Measurements from ENCODE around the gene NENF. TPM values are rescaled to one million over a fixed set of nuclear protein-coding genes. Genes with fewer than 3 reads are reported as not detected.

The NENF gene
- total RNA-seq, 1 experiment from 2014 or later, result 72.4 TPM

GRCh38 chr1:212423879-212424278 is 8.8 kb upstream of the NENF start:
- POLR2A ChIA-PET, result no interaction called here
- intact Hi-C loops (cut with micrococcal nuclease; ENCODE audit: unreplicated experiment), result no loop called here
- CTCF ChIA-PET, result no interaction called here
- Histone ChIP-seq H3K4me1 (ENCODE audit: control insufficient read depth, insufficient read depth, low read length) (no peaks in the 10 kb centered on the region), H3K27ac (ENCODE audit: low read length) (no peak overlapping the region), H3K4me3 (ENCODE audit: low read depth in 2 of 2, low read length in 2 of 2) (no peak overlapping the region), H3K36me3 (ENCODE audit: control insufficient read depth, insufficient read depth, low read length) (no peaks in the 10 kb centered on the region), H3K27me3 (ENCODE audit: control insufficient read depth, insufficient read depth, low read length) (peaks cover 9% of the 10 kb centered on the region; the same call in 1 of the 2 replicates), H3K9me3 (ENCODE audit: control insufficient read depth, insufficient read depth, low read depth, low read length) (no peaks in the 10 kb centered on the region)
- DNase-seq (ENCODE audit: low read depth, low spot score) (no peak), ATAC-seq (no peak)
- in situ Hi-C loops (cut with HindIII; ENCODE audit: low pct_unique_long_range_greater_than_20kb, low sequenced_read_pairs), result no loop called here
- no TSS peak for BruUV-seq (replicated peaks)
- TF ChIP-seq TCF7L2 (IDR thresholded peaks at IDR 0.05; ENCODE audit: low read depth, low read length), result no peak
- TF ChIP-seq SIN3A (IDR thresholded peaks at IDR 0.05; ENCODE audit: borderline replicate concordance, insufficient read depth, low read depth, low read length), result no peak
- TF ChIP-seq REST (IDR thresholded peaks at IDR 0.05; ENCODE audit: insufficient read depth in 1 of 2, low read depth in 2 of 2, low read length in 1 of 2), result no peak
- no peak for TF ChIP-seq POLR2AphosphoS5 (IDR thresholded peaks at IDR 0.05; ENCODE audit: low read depth, low read length)

GRCh38 chr1:212428496-212428895 is 4.2 kb upstream of the NENF start:
- ChIA-PET POLR2A (no interaction called here), CTCF (interaction anchor here (0.6 kb wide), 1 partner anchor 364 kb away, joined by 7 read pairs; no protein-coding TSS in a partner anchor)
- peaks cover 6% of the 10 kb centered on the region; the same call in 1 of the 2 replicates for H3K27me3 ChIP-seq (ENCODE audit: control insufficient read depth, insufficient read depth, low read length)
- TF ChIP-seq POLR2AphosphoS5 (IDR thresholded peaks at IDR 0.05; ENCODE audit: low read depth, low read length) (no peak), TCF7L2 (IDR thresholded peaks at IDR 0.05; ENCODE audit: low read depth, low read length) (no peak), REST (IDR thresholded peaks at IDR 0.05; ENCODE audit: insufficient read depth in 1 of 2, low read depth in 2 of 2, low read length in 1 of 2) (no peak), CTCF (IDR thresholded peaks at IDR 0.05) (no peak), SIN3A (IDR thresholded peaks at IDR 0.05; ENCODE audit: borderline replicate concordance, insufficient read depth, low read depth, low read length) (no peak)
- ATAC-seq (no peak), DNase-seq (ENCODE audit: low read depth, low spot score) (no peak)
- no peaks in the 10 kb centered on the region; the same call in 1 of the 2 replicates for H3K36me3 ChIP-seq (ENCODE audit: control insufficient read depth, insufficient read depth, low read length)
- no TSS peak for BruUV-seq (replicated peaks)
- H3K9me3 ChIP-seq (ENCODE audit: control insufficient read depth, insufficient read depth, low read depth, low read length), result no peaks in the 10 kb centered on the region
- no peak overlapping the region for H3K27ac ChIP-seq (ENCODE audit: low read length)
- H3K4me1 ChIP-seq (ENCODE audit: control insufficient read depth, insufficient read depth, low read length), result no peaks in the 10 kb centered on the region
- H3K4me3 ChIP-seq (ENCODE audit: low read depth in 2 of 2, low read length in 2 of 2), result no peak overlapping the region
- in situ Hi-C loops (cut with HindIII; ENCODE audit: low pct_unique_long_range_greater_than_20kb, low sequenced_read_pairs), result no loop called here
- intact Hi-C loops (cut with micrococcal nuclease; ENCODE audit: unreplicated experiment), result no loop called here
